HCT116 (cell line): ENCODE data around the gene SYNJ2. TPM values are rescaled to one million over a fixed set of nuclear protein-coding genes. Genes with fewer than 3 reads are reported as not detected.

Experiments
- CBX3 ChIP-seq: IDR thresholded peaks from 2 replicates; pipeline ENCODE4 v1.6.1; 2012; ENCODE audit warnings: low read depth
- ELF1 ChIP-seq: IDR thresholded peaks from 2 replicates; pipeline ENCODE4 v1.6.1; 2012; ENCODE audit warnings: low read depth, borderline replicate concordance
- FOSL1 ChIP-seq: IDR thresholded peaks from 2 replicates; pipeline ENCODE4 v1.6.1; 2012; ENCODE audit warnings: low read depth
- JUND ChIP-seq: IDR thresholded peaks from 2 replicates; pipeline ENCODE4 v1.6.1; 2012
- POLR2AphosphoS5 ChIP-seq: IDR thresholded peaks from 2 replicates; pipeline ENCODE4 v1.6.1; 2011; ENCODE audit warnings: mild to moderate bottlenecking, low read depth, low read length, moderate library complexity
- SRF ChIP-seq: IDR thresholded peaks from 2 replicates; pipeline ENCODE4 v1.6.1; 2012; ENCODE audit warnings: low read depth
- TCF7L2 ChIP-seq: IDR thresholded peaks from 2 replicates; pipeline ENCODE4 v1.7.0; 2011; ENCODE audit warnings: borderline replicate concordance, inconsistent platforms; ENCODE audit not compliant: insufficient read depth, insufficient read length; ENCODE audit errors: extremely low read depth
- YY1 ChIP-seq: IDR thresholded peaks from 2 replicates; pipeline ENCODE4 v1.6.1; 2011; ENCODE audit warnings: low read length, low read depth, moderate library complexity, mild to moderate bottlenecking; ENCODE audit not compliant: insufficient replicate concordance; ENCODE audit errors: extremely low read depth
- ZFX ChIP-seq: fragments of 450-650 bp; IDR thresholded peaks from 2 replicates; pipeline ENCODE4 v1.6.1; 2017
- total RNA-seq: library from RNA; stranded (reverse); gene quantifications from one replicate; pipeline ENCODE4 v1.2.1, GENCODE V29; 2021; ENCODE audit not compliant: unreplicated experiment
- TF ChIP-seq, protein P1 (sequence below), 3 experiments: fragments of 200-600 bp in 1 of 3; sonication (generic) in 1 of 3; IDR thresholded peaks in 2 of 3; conservative IDR thresholded peaks in 1 of 3; 2 replicates each; pipeline ENCODE4 v1.5.1; 2012 to 2017; ENCODE audit warnings: low read depth in 2 of 3, low read length in 2 of 3, antibody characterized with exemption in 1 of 3, borderline replicate concordance in 1 of 3, control low read depth in 1 of 3, mild to moderate bottlenecking in 1 of 3, mixed read lengths in 1 of 3, mixed run types in 1 of 3, moderate library complexity in 1 of 3; ENCODE audit not compliant: insufficient read depth in 1 of 3
- TF ChIP-seq, protein P2 (sequence below): IDR thresholded peaks from 2 replicates; pipeline ENCODE4 v1.6.1; 2012
- TF ChIP-seq, protein P3 (sequence below): IDR thresholded peaks from 2 replicates; pipeline ENCODE4 v1.6.1; 2011; ENCODE audit warnings: mild to moderate bottlenecking, low read length, moderate library complexity; ENCODE audit not compliant: insufficient replicate concordance; ENCODE audit errors: extremely low read depth

SYNJ2 gene
- total RNA-seq, 1 experiment from 2014 or later, result 23.9 TPM

DNA sequence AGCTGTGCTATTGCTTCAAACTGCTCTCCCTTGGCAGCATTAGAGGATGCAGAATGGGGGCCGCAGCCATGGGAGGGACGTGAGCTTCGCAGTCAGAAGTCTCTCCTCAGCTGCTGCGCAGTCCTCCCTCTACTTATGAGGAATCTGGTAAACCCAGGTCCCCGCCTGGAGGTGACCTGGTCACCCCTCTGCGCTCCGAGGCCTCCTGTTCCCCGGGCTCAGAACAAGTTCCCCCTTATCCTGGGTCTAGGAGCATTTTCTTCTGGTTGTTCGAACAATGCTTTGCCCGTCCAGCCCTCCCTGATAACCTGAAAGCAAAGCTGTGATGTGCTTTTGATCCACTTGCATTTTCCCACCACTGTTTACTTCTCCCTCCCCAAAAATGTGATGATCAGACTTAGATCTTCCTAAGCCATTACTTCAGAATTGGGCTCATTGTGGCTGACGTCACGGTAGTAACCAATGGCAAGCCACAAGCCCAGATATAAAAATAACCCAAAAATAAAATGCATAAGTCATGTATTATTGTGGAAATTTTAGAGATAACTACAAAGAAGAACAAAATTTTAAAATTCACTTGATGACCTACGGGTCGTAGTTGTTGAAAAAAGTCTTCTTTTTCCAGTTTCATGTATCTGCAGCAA lies 105.7 kb downstream of the SYNJ2 start (continued):
- TF ChIP-seq, protein P1, sequence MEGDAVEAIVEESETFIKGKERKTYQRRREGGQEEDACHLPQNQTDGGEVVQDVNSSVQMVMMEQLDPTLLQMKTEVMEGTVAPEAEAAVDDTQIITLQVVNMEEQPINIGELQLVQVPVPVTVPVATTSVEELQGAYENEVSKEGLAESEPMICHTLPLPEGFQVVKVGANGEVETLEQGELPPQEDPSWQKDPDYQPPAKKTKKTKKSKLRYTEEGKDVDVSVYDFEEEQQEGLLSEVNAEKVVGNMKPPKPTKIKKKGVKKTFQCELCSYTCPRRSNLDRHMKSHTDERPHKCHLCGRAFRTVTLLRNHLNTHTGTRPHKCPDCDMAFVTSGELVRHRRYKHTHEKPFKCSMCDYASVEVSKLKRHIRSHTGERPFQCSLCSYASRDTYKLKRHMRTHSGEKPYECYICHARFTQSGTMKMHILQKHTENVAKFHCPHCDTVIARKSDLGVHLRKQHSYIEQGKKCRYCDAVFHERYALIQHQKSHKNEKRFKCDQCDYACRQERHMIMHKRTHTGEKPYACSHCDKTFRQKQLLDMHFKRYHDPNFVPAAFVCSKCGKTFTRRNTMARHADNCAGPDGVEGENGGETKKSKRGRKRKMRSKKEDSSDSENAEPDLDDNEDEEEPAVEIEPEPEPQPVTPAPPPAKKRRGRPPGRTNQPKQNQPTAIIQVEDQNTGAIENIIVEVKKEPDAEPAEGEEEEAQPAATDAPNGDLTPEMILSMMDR (IDR thresholded peaks at IDR 0.05 in 2 of 3, conservative IDR thresholded peaks at IDR 0.05 in 1 of 3; ENCODE audit: borderline replicate concordance in 1 of 3, insufficient read depth in 1 of 3, low read depth in 2 of 3, low read length in 2 of 3), result no peak
- TF ChIP-seq POLR2AphosphoS5 (no peak), ELF1 (no peak), JUND (no peak), YY1 (no peak), SRF (no peak), CBX3 (no peak), FOSL1 (no peak), TCF7L2 (no peak), ZFX (no peak)
- TF ChIP-seq, protein P2, sequence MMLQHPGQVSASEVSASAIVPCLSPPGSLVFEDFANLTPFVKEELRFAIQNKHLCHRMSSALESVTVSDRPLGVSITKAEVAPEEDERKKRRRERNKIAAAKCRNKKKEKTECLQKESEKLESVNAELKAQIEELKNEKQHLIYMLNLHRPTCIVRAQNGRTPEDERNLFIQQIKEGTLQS, result no peak
- TF ChIP-seq, protein P3, sequence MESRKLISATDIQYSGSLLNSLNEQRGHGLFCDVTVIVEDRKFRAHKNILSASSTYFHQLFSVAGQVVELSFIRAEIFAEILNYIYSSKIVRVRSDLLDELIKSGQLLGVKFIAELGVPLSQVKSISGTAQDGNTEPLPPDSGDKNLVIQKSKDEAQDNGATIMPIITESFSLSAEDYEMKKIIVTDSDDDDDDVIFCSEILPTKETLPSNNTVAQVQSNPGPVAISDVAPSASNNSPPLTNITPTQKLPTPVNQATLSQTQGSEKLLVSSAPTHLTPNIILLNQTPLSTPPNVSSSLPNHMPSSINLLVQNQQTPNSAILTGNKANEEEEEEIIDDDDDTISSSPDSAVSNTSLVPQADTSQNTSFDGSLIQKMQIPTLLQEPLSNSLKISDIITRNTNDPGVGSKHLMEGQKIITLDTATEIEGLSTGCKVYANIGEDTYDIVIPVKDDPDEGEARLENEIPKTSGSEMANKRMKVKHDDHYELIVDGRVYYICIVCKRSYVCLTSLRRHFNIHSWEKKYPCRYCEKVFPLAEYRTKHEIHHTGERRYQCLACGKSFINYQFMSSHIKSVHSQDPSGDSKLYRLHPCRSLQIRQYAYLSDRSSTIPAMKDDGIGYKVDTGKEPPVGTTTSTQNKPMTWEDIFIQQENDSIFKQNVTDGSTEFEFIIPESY, result no peak
